ENCODE results near the gene ECI1.
"Not testable (repeated sequence)": the region's sequence is repeated elsewhere in the genome, so short reads cannot be mapped to it uniquely, and the experiment has no call there.

ECI1 gene

DNA sequence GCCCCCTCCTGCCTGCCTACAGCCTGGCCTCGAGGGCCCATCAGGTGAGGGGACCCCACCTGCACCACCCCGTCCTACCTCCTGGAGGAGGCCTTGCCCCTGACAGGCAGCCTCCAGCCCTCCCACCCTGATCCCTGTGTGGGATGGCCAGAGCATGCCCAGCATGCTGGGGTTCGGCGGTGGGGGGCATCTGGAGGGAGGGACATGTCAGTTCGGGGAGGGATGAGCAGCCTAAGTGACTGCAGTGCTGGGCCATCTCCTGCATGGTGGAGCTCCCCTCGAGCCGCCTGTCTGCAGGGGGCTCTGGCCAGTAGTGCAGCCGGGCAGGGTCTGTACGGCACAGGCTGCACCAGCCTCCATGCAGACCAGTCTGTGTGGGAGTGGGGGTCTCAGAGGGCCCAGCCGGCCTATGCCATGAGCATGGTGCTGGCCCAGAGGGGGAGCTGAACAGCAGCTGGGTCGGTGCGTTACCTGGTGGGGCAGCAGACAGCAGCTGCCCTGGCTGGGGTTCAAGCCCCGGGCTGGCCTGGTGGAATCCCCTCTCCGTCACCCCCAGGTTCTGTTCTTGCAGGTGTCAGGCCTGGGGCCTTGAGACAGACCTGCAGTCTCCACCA lies 20.6 kb upstream of the ECI1 start:
- peaks cover 18% of the 10 kb centered on the region for H3K79me2 ChIP-seq (ENCODE audit: low read length)
- no peak overlapping the region for H3K4me2 ChIP-seq (ENCODE audit: low read length)
- peaks cover 1% of the 10 kb centered on the region; the same call in 1 of the 2 replicates for H4K20me1 ChIP-seq (ENCODE audit: insufficient read depth, low read length)
- H2AFZ ChIP-seq (ENCODE audit: low read depth, low read length) = no peak overlapping the region
- H3K9ac ChIP-seq (ENCODE audit: low read length) = no peak overlapping the region
- no peaks in the 10 kb centered on the region for H3K27me3 ChIP-seq (ENCODE audit: low read depth, low read length)
- no peak overlapping the region for H3K27ac ChIP-seq (ENCODE audit: low read length)
- H3K4me3 ChIP-seq (ENCODE audit: low read length) = no peak overlapping the region
- no peaks in the 10 kb centered on the region for H3K36me3 ChIP-seq (replicated peaks; ENCODE audit: low read depth, low read length)
- no peaks in the 10 kb centered on the region for H3K9me3 ChIP-seq (ENCODE audit: insufficient read depth, low read length)
- H3K4me1 ChIP-seq (ENCODE audit: low read length) = peaks cover 7% of the 10 kb centered on the region
- TF ChIP-seq, protein P1, sequence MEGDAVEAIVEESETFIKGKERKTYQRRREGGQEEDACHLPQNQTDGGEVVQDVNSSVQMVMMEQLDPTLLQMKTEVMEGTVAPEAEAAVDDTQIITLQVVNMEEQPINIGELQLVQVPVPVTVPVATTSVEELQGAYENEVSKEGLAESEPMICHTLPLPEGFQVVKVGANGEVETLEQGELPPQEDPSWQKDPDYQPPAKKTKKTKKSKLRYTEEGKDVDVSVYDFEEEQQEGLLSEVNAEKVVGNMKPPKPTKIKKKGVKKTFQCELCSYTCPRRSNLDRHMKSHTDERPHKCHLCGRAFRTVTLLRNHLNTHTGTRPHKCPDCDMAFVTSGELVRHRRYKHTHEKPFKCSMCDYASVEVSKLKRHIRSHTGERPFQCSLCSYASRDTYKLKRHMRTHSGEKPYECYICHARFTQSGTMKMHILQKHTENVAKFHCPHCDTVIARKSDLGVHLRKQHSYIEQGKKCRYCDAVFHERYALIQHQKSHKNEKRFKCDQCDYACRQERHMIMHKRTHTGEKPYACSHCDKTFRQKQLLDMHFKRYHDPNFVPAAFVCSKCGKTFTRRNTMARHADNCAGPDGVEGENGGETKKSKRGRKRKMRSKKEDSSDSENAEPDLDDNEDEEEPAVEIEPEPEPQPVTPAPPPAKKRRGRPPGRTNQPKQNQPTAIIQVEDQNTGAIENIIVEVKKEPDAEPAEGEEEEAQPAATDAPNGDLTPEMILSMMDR (IDR thresholded peaks at IDR 0.05; ENCODE audit: low read depth, low read length) = no peak
- TF ChIP-seq EZH2phosphoT487 (IDR thresholded peaks at IDR 0.05; ENCODE audit: low read depth) = no peak

DNA sequence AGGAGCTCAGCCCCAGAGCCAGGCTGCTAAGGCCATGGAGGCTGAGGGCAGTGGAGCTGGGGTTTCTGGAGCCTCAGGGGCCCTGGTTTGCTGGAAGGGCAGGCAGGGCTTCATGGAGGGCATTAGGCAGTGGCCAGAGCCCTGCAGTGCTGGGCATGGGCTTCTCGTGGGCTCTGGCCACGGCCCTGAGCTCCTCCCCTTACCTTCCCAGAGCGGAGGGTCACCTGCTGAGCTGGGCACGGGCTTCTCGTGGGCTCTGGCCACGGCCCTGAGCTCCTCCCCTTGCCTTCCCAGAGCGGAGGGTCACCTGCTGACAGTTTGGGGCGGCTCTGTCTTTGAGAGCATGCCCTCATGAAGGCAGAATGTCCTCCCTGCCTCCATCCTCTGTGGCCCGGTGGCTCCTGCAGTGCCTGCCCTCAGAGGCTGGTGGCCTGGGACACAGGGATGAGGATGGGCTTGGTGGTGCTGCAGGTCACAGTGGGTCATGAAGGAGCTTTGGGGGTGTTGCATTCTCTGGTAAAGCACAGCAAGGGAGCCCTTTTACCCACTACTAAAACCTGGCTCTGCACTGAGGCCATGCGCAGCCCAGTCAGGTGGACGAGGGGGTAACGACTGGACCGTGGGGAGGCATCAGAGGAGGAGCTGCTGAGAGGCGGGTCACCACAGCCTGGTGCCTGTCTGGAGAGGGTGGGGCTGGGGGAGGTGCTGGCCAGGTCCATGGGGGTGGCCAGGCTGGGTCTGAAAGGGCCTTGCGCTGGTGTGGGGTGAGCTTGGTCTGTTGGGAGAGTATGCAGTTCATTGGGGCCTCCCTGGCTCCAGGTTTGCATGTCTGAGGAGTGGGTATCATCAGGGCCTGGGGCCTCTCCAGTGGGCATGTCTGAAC lies 19.4 kb upstream of the ECI1 start:
- H3K27ac ChIP-seq (ENCODE audit: low read length) = no peak overlapping the region
- H4K20me1 ChIP-seq (ENCODE audit: insufficient read depth, low read length) = peaks cover 11% of the 10 kb centered on the region
- peaks cover 1% of the 10 kb centered on the region for H3K36me3 ChIP-seq (replicated peaks; ENCODE audit: low read depth, low read length)
- H3K9me3 ChIP-seq (ENCODE audit: insufficient read depth, low read length) = no peaks in the 10 kb centered on the region
- no peak overlapping the region for H3K4me2 ChIP-seq (ENCODE audit: low read length)
- no peak overlapping the region for H3K4me3 ChIP-seq (ENCODE audit: low read length)
- no peaks in the 10 kb centered on the region for H3K27me3 ChIP-seq (ENCODE audit: low read depth, low read length)
- H3K4me1 ChIP-seq (ENCODE audit: low read length) = peaks cover 15% of the 10 kb centered on the region
- no peak overlapping the region for H2AFZ ChIP-seq (ENCODE audit: low read depth, low read length)
- H3K79me2 ChIP-seq (ENCODE audit: low read length) = peaks cover 29% of the 10 kb centered on the region
- TF ChIP-seq EZH2phosphoT487 (IDR thresholded peaks at IDR 0.05; ENCODE audit: low read depth) = no peak
- TF ChIP-seq, protein P1 (IDR thresholded peaks at IDR 0.05; ENCODE audit: low read depth, low read length) = no peak
- H3K9ac ChIP-seq (ENCODE audit: low read length) = no peak overlapping the region

DNA sequence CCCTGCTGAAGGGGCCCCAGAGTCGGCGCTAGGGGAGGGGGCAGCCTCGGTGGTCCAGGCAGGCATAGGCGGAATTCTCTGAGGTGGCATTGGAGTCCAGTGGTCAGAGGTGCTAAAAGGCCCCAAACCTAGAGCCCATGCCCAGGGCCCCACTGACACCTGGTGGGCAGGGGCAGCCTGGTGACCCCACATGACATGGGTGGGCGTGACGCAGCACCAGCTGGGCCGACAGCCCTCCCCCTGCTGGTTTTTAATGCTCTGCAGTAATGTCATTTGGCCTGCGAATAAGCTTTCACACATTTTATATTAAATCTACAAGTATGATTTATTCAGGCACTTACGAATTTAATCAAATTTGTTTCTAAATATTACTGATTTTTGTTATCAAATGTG lies 18.7 kb upstream of the ECI1 start:
- Histone ChIP-seq H3K9ac (ENCODE audit: low read length) (no peak overlapping the region), H3K36me3 (replicated peaks; ENCODE audit: low read depth, low read length) (peaks cover 5% of the 10 kb centered on the region), H3K9me3 (ENCODE audit: insufficient read depth, low read length) (no peaks in the 10 kb centered on the region), H3K27me3 (ENCODE audit: low read depth, low read length) (no peaks in the 10 kb centered on the region), H3K27ac (ENCODE audit: low read length) (no peak overlapping the region), H2AFZ (ENCODE audit: low read depth, low read length) (no peak overlapping the region), H3K79me2 (ENCODE audit: low read length) (peaks cover 37% of the 10 kb centered on the region), H3K4me2 (ENCODE audit: low read length) (no peak overlapping the region), H3K4me1 (ENCODE audit: low read length) (peaks cover 17% of the 10 kb centered on the region), H3K4me3 (ENCODE audit: low read length) (no peak overlapping the region), H4K20me1 (ENCODE audit: insufficient read depth, low read length) (peaks cover 19% of the 10 kb centered on the region)
- TF ChIP-seq EZH2phosphoT487 (IDR thresholded peaks at IDR 0.05; ENCODE audit: low read depth) = no peak
- TF ChIP-seq, protein P1 (IDR thresholded peaks at IDR 0.05; ENCODE audit: low read depth, low read length) = no peak

DNA sequence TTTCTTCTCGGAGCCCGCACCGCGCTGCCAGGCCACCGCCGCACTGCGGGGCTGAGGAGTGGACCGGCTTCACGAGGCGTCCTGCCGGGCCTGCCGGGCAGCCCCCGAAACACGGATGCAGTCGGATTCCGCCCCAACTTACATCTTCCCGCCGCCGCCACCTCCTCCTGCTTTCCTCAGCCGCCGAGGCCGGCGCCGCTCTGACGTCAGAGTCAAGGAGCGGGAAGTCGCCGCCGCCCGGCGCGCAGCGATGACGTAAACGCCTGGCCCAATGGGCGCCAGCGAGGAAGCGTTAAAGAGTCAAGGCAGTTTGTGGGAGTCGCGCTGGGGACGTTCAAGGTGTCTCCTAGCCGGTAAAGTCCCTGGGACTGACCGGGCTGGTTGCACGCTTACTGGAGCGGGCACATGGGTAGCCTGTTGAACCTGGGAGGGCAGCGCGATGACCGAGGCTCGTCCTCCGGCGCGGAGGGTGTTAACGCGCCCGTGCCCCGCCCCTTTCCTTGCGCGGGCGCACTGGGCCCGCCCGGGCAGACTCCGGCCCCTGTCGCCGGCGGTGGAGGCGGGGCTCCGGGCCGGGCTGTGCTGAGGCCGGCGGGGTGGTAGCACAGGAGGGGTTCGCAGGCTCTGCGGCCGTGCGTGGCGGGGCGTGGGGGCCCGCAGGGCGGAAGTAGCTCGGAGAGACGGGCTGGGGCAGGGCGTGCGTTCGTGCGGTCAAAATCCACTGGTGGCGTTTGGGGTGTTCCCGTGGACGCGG lies 16.7 kb upstream of the ECI1 start, which contains the start of gene RNPS1:
Gene RNPS1, minus strand, starts transcription at position 214 of the 754 bp plus-strand sequence. CDS start 3,483 bp downstream, outside the sequence.
- peak within 1 kb of the TSS; percentile 85 for H3K4me2 ChIP-seq (ENCODE audit: low read length)
- H3K27me3 ChIP-seq (ENCODE audit: low read depth, low read length) = no peaks in the 10 kb centered on the region
- peak within 1 kb of the TSS; percentile 87 for H3K4me3 ChIP-seq (ENCODE audit: low read length)
- peaks cover 57% of the 10 kb centered on the region for H3K79me2 ChIP-seq (ENCODE audit: low read length)
- H3K4me1 ChIP-seq (ENCODE audit: low read length) = peaks cover 17% of the 10 kb centered on the region
- no peak for TF ChIP-seq EZH2phosphoT487 (IDR thresholded peaks at IDR 0.05; ENCODE audit: low read depth)
- TF ChIP-seq, protein P1 (IDR thresholded peaks at IDR 0.05; ENCODE audit: low read depth, low read length) = no peak
- peak within 1 kb of the TSS; percentile 84 for H3K9ac ChIP-seq (ENCODE audit: low read length)
- H3K9me3 ChIP-seq (ENCODE audit: insufficient read depth, low read length) = no peaks in the 10 kb centered on the region
- H4K20me1 ChIP-seq (ENCODE audit: insufficient read depth, low read length) = peaks cover 39% of the 10 kb centered on the region
- H3K27ac ChIP-seq (ENCODE audit: low read length) = peak within 1 kb of the TSS; percentile 86
- peaks cover 15% of the 10 kb centered on the region for H3K36me3 ChIP-seq (replicated peaks; ENCODE audit: low read depth, low read length)
- peak within 1 kb of the TSS; percentile 98 for H2AFZ ChIP-seq (ENCODE audit: low read depth, low read length)

DNA sequence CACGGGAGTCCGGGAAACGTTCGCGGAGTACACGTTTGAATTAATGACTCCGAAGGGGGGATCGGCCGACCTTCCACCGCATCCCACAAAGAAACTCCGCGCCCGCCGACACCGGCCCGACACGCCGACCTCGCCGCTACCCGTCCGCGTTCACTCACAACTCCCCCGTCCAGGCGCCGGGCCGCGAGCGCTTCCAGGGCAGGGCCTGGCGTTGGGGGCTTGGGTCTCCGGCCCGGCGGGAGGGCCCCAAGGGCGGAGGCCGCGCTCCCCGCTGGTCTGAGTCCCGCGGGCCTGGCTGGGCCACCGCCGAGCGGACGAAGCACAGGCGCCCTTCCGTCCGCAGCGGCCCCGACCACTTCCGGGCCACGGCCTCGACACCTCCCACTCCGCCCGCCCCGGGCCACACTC lies 16.1 kb upstream of the ECI1 start:
- H3K4me1 ChIP-seq (ENCODE audit: low read length) = peaks cover 17% of the 10 kb centered on the region
- H3K4me3 ChIP-seq (ENCODE audit: low read length) = peak overlapping the region; percentile 87
- peak overlapping the region; percentile 86 for H3K27ac ChIP-seq (ENCODE audit: low read length)
- H3K4me2 ChIP-seq (ENCODE audit: low read length) = peak overlapping the region; percentile 82
- H4K20me1 ChIP-seq (ENCODE audit: insufficient read depth, low read length) = peaks cover 44% of the 10 kb centered on the region
- peak overlapping the region; percentile 98 for H2AFZ ChIP-seq (ENCODE audit: low read depth, low read length)
- not testable (repeated sequence) for H3K9me3 ChIP-seq (ENCODE audit: insufficient read depth, low read length); H3K27me3 ChIP-seq (ENCODE audit: low read depth, low read length)
- peaks cover 20% of the 10 kb centered on the region for H3K36me3 ChIP-seq (replicated peaks; ENCODE audit: low read depth, low read length)
- H3K79me2 ChIP-seq (ENCODE audit: low read length) = peaks cover 62% of the 10 kb centered on the region
- H3K9ac ChIP-seq (ENCODE audit: low read length) = peak overlapping the region; percentile 84

Measured in OCI-LY3 (cell line).